Measurements from ENCODE around the gene GALNT2. TPM values are rescaled to one million over a fixed set of nuclear protein-coding genes. Genes with fewer than 3 reads are reported as not detected.

GALNT2 gene
- total RNA-seq, 1 experiment from 2014 or later: 47.0 TPM

GRCh38 chr1:230197644-230198567, 130.9 kb downstream of the GALNT2 start:
- no peak for DNase-seq (ENCODE audit: extremely low read depth, low read depth)

GRCh38 chr1:230199034-230199433, 132.0 kb downstream of the GALNT2 start:
- DNase-seq (ENCODE audit: extremely low read depth, low read depth): no peak

GRCh38 chr1:230199554-230199953, 132.5 kb downstream of the GALNT2 start:
- no peak for DNase-seq (ENCODE audit: extremely low read depth, low read depth)

GRCh38 chr1:230200276-230200675, 133.2 kb downstream of the GALNT2 start:
- DNase-seq (ENCODE audit: extremely low read depth, low read depth): no peak

- no peak for DNase-seq (ENCODE audit: extremely low read depth, low read depth)
Observed at GRCh38 chr1:230201445-230201844, 134.4 kb downstream of the GALNT2 start.

- no peak for DNase-seq (ENCODE audit: extremely low read depth, low read depth)
Observed at GRCh38 chr1:230204842-230205241, 137.8 kb downstream of the GALNT2 start.

- no peak for DNase-seq (ENCODE audit: extremely low read depth, low read depth)
Observed at GRCh38 chr1:230205719-230206198, 138.7 kb downstream of the GALNT2 start.

GRCh38 chr1:230206207-230206606, 139.2 kb downstream of the GALNT2 start:
- DNase-seq (ENCODE audit: extremely low read depth, low read depth): no peak

GRCh38 chr1:230206976-230207375, 139.9 kb downstream of the GALNT2 start:
- no peak for DNase-seq (ENCODE audit: extremely low read depth, low read depth)

GRCh38 chr1:230207598-230207997, 140.6 kb downstream of the GALNT2 start:
- DNase-seq (ENCODE audit: extremely low read depth, low read depth): no peak

GRCh38 chr1:230208619-230209261, 141.7 kb downstream of the GALNT2 start:
- DNase-seq (ENCODE audit: extremely low read depth, low read depth): no peak

- DNase-seq (ENCODE audit: extremely low read depth, low read depth): no peak
Observed at GRCh38 chr1:230210326-230210980, 143.4 kb downstream of the GALNT2 start.

GRCh38 chr1:230210981-230211336, 143.9 kb downstream of the GALNT2 start:
- no peak for DNase-seq (ENCODE audit: extremely low read depth, low read depth)

- no peak for DNase-seq (ENCODE audit: extremely low read depth, low read depth)
Observed at GRCh38 chr1:230211436-230212145, 144.6 kb downstream of the GALNT2 start.

- DNase-seq (ENCODE audit: extremely low read depth, low read depth): no peak
Observed at GRCh38 chr1:230212405-230212936, 145.4 kb downstream of the GALNT2 start.

GRCh38 chr1:230215031-230215430, 148.0 kb downstream of the GALNT2 start:
- no peak for DNase-seq (ENCODE audit: extremely low read depth, low read depth)

GRCh38 chr1:230215529-230215928, 148.5 kb downstream of the GALNT2 start:
- DNase-seq (ENCODE audit: extremely low read depth, low read depth): no peak

GRCh38 chr1:230216896-230217295, 149.9 kb downstream of the GALNT2 start:
- DNase-seq (ENCODE audit: extremely low read depth, low read depth): no peak

- no peak for DNase-seq (ENCODE audit: extremely low read depth, low read depth)
Observed at GRCh38 chr1:230218667-230219066, 151.6 kb downstream of the GALNT2 start.
